GM19397 (cell line): ENCODE results near the gene EIF5.

Experiments
- ATAC-seq: cut with Tn5 transposase; IDR thresholded peaks from one replicate; pipeline ENCODE4 v1.9.1; 2021; ENCODE audit warnings: mild to moderate bottlenecking, moderate library complexity; ENCODE audit not compliant: unreplicated experiment

EIF5 gene

GRCh38 chr14:103362780-103363179 is 28.7 kb downstream of the EIF5 start:
- no peak for ATAC-seq

- ATAC-seq: no peak
These were observed 32.7 kb downstream of the EIF5 start for GRCh38 chr14:103366741-103367140.

- ATAC-seq: no peak
These were observed 34.0 kb downstream of the EIF5 start for GRCh38 chr14:103367995-103368394.

GRCh38 chr14:103370087-103370486 is 36.0 kb downstream of the EIF5 start:
- no peak for ATAC-seq

- ATAC-seq: no peak
These were observed 38.0 kb downstream of the EIF5 start for GRCh38 chr14:103372017-103372416.

DNA sequence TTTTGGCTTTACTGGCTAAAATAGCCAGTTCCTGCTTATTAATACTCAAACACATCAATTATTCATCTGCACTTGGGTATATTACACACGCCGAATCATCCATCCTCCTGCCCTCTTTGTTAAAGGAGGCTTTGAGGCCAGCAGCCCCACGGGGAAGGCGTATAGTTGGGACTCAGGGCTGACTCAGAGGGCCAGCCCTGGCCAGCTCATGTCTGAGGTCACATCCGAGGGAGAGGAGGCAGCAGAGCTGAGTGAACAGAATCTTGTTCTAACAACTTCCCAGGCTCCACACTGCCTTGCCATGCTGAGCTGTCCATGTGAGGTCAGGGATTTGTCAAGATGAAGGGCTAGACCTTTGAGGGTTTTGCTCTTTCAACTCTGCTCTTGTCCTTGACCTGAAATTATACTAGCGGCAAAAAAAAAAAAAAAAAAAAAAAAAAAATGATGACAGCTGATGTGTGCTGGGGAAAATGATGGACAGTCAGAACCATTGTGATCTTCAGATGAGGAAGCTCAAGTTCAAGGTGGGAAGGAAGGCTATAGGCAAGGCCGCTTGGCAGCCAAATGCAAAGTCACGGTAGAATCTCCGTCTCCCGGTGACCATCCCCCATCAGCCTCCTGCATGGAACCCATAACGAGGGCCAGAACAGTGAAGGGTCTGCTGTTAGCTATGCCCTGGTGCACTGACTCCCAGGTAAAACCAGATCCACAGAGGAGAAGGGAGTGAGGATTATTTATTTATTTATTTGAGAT is 38.7 kb downstream of the EIF5 start:
- no peak for ATAC-seq

- no peak for ATAC-seq
These were observed 40.1 kb downstream of the EIF5 start for GRCh38 chr14:103374121-103374520.

GRCh38 chr14:103377522-103378037 is 43.5 kb downstream of the EIF5 start:
- ATAC-seq: no peak

DNA sequence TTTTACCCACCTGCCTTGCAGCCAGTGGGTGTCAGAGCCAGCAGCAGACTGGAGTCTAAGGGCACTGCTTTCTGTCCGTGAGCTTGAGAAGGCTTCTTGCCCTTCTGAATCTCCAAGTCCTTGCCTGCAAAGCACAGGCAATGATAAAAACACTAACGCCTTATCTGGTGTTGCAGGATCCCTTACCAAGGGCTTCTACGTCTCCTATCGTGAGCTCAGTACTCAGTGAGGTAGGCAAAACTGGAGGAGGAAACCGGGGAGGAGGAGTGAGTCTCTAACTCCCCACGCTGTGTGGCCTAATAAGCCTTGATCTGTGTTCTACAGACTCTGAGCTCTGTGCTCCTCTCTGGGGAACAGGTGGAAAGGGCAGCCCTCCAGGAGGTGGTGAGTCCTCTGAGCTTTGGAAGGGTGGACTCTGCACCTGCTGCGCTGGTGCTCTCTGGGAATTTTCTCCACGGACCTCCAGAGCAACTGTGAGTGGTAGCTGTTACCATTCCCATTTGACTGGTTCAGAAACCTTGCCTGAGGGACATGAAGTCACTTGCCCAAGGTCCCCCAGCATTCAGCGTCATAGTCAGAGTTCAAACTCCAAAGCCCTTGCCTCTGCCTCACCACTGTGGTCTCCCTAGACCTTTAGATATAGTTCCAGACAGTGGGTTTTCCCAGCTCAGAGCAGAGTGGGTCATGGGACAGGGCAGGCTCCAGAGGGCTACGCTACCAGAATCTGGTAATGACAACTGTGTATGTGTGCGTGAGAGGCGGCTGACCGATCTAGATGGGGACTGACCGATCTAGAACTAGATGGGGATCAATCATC is 44.2 kb downstream of the EIF5 start:
- no peak for ATAC-seq

GRCh38 chr14:103380719-103381377 is 46.8 kb downstream of the EIF5 start:
- ATAC-seq: no peak

GRCh38 chr14:103382376-103382775 is 48.3 kb downstream of the EIF5 start:
- no peak for ATAC-seq

DNA sequence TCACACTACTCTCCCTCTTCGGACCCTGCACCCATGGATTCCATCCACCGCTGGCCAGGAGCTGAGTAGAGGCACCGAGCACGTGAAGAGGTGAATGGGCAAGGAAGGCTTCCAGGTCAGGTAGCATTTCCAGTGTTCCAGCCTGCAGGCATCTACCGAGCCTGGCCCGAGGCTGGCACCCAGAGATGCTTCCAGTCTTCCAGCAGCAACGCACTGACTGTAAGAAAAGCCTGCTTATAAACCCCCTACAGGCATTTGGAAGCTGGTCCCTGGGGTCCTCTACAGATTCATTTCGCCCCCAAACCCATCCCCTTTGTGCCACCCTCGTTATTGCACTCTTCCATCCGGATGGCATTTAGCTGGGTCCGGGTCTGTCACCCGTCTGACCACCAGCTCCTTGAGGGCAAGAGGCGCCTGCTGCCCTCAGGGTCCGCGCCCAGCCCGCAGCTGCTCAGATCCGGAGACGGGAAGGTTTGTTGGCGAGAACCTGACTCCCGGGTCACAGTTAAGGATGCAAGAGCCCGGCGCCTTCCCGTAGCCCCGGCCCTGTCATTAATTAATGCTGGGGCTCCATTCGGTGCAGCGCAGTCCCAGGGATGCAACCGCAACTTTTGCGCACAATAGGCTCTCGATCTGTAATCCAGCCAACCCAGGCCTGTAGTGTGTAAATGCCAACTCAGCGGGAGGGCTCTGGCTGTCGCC is 50.6 kb downstream of the EIF5 start:
- ATAC-seq: no peak

GRCh38 chr14:103385152-103385928 is 51.3 kb downstream of the EIF5 start, which contains the start of gene MARK3:
MARK3 (plus strand) TSS chr14:103385415; CDS start chr14:103386030, 615 bp downstream.
- peak; percentile 95 for ATAC-seq

DNA sequence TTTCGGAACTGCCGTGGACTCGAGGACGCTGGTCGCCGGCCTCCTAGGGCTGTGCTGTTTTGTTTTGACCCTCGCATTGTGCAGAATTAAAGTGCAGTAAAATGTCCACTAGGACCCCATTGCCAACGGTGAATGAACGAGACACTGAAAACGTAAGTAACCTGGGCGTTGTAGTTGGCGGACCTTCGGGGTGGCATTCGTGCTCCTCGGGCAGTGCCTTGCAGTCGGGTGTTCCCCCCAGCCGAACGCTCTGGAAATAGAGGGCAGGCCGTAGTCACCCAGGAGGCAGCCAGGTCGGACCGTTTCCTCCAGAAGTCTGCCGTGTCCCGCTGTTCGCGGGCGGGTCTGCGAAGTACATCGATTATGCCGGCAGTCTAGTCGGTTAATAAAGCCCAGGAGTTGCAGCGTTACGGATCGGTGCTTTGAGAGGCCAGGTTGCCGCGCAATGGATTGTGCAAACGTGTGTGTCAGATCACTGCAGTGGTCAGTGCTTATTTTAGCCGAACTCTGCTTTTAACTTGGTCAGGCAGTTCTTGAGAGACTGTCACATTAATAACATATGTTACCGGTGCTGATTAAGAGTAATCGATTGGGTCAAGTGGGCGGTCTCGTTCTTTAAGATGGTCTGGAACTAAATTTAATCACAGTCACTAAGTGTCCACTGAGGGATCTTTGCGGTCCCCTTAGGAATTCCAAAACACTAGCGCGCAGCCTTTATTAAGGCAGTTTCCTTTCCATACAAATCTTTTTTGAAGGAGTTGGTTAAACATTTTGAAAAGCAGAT is 52.1 kb downstream of the EIF5 start:
- peak; percentile 10 for ATAC-seq

GRCh38 chr14:103386713-103387329 is 52.8 kb downstream of the EIF5 start:
- ATAC-seq: no peak

GRCh38 chr14:103388664-103389063 is 54.6 kb downstream of the EIF5 start:
- ATAC-seq: no peak

GRCh38 chr14:103390605-103391004 is 56.6 kb downstream of the EIF5 start:
- ATAC-seq: no peak

DNA sequence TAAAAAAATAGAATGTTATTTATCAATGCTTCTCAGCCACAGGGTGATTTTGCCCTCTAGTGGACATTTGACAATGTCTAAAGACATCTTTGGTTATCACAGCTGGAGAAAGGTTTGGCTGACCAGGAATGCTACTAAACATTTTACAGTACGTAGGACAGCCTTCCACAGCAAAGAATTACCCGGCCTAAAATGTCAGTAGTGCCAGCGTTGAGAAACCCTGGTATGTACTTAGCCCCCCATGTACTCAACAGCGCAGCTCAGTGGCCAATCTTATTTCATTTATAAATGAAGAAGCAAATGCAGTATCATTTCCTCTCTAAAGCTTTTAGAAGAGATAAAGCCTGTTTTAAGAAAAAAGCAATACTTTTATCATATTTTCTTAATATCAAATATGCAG is 57.0 kb downstream of the EIF5 start:
- no peak for ATAC-seq

- no peak for ATAC-seq
These were observed 58.1 kb downstream of the EIF5 start for GRCh38 chr14:103392106-103392505.
